ENCODE results near the gene BSND.

GRCh38 chr1:55059302-55060132 is 60.8 kb downstream of the BSND start:
- TF ChIP-seq CTCF (IDR thresholded peaks at IDR 0.05) = no peak
- no peak for TF ChIP-seq POLR2A (IDR thresholded peaks at IDR 0.05)
- TF ChIP-seq EP300 (IDR thresholded peaks at IDR 0.05) = no peak
